ENCODE measurements around the gene SLC35F3. TPM values are rescaled to one million over a fixed set of nuclear protein-coding genes. Genes with fewer than 3 reads are reported as not detected.

Gene SLC35F3
- total and polyA plus RNA-seq, 9 of the 15 experiments (the other 6 are each of a cell fraction or from before 2014, with no cell fraction given), result 0.04 to 0.07 (median 0.04) TPM; not detected in 6

DNA sequence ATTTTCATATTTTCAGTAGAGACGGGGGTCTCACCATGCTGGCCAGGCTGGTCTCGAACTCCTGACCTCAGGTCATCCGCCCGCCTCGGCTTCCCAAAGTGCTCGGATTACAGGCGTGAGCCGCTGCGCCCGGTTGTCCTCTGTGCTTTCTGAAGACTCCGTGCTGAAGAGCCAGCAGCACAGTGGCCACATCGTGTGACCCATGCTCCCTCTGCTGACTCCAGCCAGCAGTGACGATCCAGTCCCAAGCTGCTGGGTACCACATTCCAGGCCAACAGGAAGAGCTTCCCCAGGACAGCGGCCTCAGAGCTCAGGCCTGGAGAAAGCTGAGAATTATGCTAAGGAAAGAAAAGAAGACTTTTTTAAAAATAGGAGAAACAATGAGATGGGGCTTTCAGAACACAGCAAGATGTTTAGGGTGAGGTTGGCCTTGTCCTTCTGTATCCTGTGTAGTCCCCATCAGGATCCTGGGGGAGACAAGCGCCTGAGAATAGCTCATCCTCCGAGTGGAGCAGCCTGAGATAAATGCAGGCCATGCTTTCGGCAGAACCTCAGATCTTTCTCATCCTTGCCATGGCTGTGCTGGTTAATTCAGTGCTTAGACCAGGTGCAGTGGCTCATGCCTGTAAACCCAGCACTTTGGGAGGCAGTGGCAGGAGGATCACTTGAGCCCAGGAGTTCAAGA lies 207.1 kb downstream of the SLC35F3 start (continued):
- TF ChIP-seq, protein P1, sequence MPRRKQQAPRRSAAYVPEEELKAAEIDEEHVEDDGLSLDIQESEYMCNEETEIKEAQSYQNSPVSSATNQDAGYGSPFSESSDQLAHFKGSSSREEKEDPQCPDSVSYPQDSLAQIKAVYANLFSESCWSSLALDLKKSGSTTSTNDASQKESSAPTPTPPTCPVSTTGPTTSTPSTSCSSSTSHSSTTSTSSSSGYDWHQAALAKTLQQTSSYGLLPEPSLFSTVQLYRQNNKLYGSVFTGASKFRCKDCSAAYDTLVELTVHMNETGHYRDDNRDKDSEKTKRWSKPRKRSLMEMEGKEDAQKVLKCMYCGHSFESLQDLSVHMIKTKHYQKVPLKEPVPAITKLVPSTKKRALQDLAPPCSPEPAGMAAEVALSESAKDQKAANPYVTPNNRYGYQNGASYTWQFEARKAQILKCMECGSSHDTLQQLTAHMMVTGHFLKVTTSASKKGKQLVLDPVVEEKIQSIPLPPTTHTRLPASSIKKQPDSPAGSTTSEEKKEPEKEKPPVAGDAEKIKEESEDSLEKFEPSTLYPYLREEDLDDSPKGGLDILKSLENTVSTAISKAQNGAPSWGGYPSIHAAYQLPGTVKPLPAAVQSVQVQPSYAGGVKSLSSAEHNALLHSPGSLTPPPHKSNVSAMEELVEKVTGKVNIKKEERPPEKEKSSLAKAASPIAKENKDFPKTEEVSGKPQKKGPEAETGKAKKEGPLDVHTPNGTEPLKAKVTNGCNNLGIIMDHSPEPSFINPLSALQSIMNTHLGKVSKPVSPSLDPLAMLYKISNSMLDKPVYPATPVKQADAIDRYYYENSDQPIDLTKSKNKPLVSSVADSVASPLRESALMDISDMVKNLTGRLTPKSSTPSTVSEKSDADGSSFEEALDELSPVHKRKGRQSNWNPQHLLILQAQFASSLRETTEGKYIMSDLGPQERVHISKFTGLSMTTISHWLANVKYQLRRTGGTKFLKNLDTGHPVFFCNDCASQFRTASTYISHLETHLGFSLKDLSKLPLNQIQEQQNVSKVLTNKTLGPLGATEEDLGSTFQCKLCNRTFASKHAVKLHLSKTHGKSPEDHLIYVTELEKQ (CRISPR knock-in tag; IDR thresholded peaks at IDR 0.05), result no peak
- TF ChIP-seq ZNF57 (CRISPR knock-in tag; IDR thresholded peaks at IDR 0.05), result no peak
- no peak for TF ChIP-seq SPI1 (IDR thresholded peaks at IDR 0.05; ENCODE audit: borderline replicate concordance, low read depth, low read length)
- TF ChIP-seq SAFB2 (IDR thresholded peaks at IDR 0.05; ENCODE audit: borderline replicate concordance, low read depth, low read length, severe bottlenecking), result no peak
- TF ChIP-seq ZNF668 (CRISPR knock-in tag; IDR thresholded peaks at IDR 0.05), result no peak
- no peak for TF ChIP-seq ZNF584 (CRISPR knock-in tag; IDR thresholded peaks at IDR 0.05; ENCODE audit: low read depth)
- TF ChIP-seq, protein P2, sequence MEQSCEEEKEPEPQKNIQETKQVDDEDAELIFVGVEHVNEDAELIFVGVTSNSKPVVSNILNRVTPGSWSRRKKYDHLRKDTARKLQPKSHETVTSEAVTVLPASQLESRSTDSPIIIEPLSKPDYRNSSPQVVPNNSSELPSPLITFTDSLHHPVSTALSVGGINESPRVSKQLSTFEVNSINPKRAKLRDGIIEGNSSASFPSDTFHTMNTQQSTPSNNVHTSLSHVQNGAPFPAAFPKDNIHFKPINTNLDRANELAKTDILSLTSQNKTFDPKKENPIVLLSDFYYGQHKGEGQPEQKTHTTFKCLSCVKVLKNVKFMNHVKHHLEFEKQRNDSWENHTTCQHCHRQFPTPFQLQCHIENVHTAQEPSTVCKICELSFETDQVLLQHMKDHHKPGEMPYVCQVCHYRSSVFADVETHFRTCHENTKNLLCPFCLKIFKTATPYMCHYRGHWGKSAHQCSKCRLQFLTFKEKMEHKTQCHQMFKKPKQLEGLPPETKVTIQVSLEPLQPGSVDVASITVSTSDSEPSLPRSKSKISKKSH (CRISPR knock-in tag; IDR thresholded peaks at IDR 0.05), result no peak
- TF ChIP-seq MAZ (CRISPR knock-in tag; conservative IDR thresholded peaks at IDR 0.05 in 1 of 2, IDR thresholded peaks at IDR 0.05 in 1 of 2), result no peak
- TF ChIP-seq, protein P3, sequence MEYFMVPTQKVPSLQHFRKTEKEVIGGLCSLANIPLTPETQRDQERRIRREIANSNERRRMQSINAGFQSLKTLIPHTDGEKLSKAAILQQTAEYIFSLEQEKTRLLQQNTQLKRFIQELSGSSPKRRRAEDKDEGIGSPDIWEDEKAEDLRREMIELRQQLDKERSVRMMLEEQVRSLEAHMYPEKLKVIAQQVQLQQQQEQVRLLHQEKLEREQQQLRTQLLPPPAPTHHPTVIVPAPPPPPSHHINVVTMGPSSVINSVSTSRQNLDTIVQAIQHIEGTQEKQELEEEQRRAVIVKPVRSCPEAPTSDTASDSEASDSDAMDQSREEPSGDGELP (CRISPR knock-in tag; IDR thresholded peaks at IDR 0.05; ENCODE audit: borderline replicate concordance), result peak; percentile 24; the same call in 1 of the 2 replicates
- TF ChIP-seq NFATC3 (IDR thresholded peaks at IDR 0.05), result no peak
- TF ChIP-seq, protein P4, sequence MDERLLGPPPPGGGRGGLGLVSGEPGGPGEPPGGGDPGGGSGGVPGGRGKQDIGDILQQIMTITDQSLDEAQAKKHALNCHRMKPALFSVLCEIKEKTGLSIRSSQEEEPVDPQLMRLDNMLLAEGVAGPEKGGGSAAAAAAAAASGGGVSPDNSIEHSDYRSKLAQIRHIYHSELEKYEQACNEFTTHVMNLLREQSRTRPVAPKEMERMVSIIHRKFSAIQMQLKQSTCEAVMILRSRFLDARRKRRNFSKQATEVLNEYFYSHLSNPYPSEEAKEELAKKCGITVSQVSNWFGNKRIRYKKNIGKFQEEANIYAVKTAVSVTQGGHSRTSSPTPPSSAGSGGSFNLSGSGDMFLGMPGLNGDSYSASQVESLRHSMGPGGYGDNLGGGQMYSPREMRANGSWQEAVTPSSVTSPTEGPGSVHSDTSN (CRISPR knock-in tag; IDR thresholded peaks at IDR 0.05; ENCODE audit: low read depth), result no peak
- TF ChIP-seq, protein P4 (tag; conservative IDR thresholded peaks at IDR 0.05; ENCODE audit: low read depth), result no peak
- TF ChIP-seq RAD21 (CRISPR knock-in tag; conservative IDR thresholded peaks at IDR 0.05 in 1 of 2, IDR thresholded peaks at IDR 0.05 in 1 of 2), result peak; percentile 59 to 79
- TF ChIP-seq, protein P5, sequence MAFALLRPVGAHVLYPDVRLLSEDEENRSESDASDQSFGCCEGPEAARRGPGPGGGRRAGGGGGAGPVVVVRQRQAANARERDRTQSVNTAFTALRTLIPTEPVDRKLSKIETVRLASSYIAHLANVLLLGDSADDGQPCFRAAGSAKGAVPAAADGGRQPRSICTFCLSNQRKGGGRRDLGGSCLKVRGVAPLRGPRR (CRISPR knock-in tag; IDR thresholded peaks at IDR 0.05), result no peak
- no peak for TF ChIP-seq XRCC5 (IDR thresholded peaks at IDR 0.05; ENCODE audit: low read depth, low read length)
- TF ChIP-seq ZC3H8 (IDR thresholded peaks at IDR 0.05), result no peak
- TF ChIP-seq TOE1 (IDR thresholded peaks at IDR 0.05; ENCODE audit: borderline replicate concordance), result no peak
- TF ChIP-seq TOE1 (CRISPR knock-in tag; IDR thresholded peaks at IDR 0.05; ENCODE audit: borderline replicate concordance, low read depth), result 0 out of 2 replicates have a peak, but pooled peaks have one; percentile 24

Data from K562 (cell line).